Mesothelial cell of epicardium (in vitro differentiated cells): ENCODE results near the gene USP44. TPM values are rescaled to one million over a fixed set of nuclear protein-coding genes. Genes with fewer than 3 reads are reported as not detected.
A peak's percentile ranks its signal among the peaks of the same experiment; 100 is the strongest.

Source experiments
- DNase-seq, 2 experiments: peaks; one replicate each; pipeline ENCODE4 v3.0.0; 2021; ENCODE audit warnings: low spot score in 2 of 2; ENCODE audit not compliant: unreplicated experiment in 2 of 2
- H3K27ac Mint-ChIP-seq: 2 replicates; pipeline ENCODE4 v1.8.0; 2021; ENCODE audit warnings: mixed read lengths
- H3K27me3 Mint-ChIP-seq: 2 replicates; pipeline ENCODE4 v1.8.0; 2021; ENCODE audit warnings: low read depth, mixed read lengths
- H3K36me3 Mint-ChIP-seq: 2 replicates; pipeline ENCODE4 v1.8.0; 2021; ENCODE audit warnings: mixed read lengths
- H3K4me1 Mint-ChIP-seq: 2 replicates; pipeline ENCODE4 v1.8.0; 2021; ENCODE audit warnings: mixed read lengths
- H3K4me3 Mint-ChIP-seq: 2 replicates; pipeline ENCODE4 v1.8.0; 2021; ENCODE audit warnings: mild to moderate bottlenecking, moderate library complexity, mixed read lengths
- H3K9me3 Mint-ChIP-seq: 2 replicates; pipeline ENCODE4 v1.8.0; 2021; ENCODE audit warnings: mixed read lengths
- CTCF ChIP-seq: fragments of 200-600 bp; sonication (generic); IDR thresholded peaks from one replicate; pipeline ENCODE4 v1.5.0; 2021; ENCODE audit warnings: antibody characterized with exemption; ENCODE audit not compliant: unreplicated experiment
- total RNA-seq: library from RNA; stranded (reverse); gene quantifications from 3 replicates; pipeline ENCODE4 v1.2.1, GENCODE V29; 2021

Gene USP44
- total RNA-seq, 1 donor from 2014 or later, result 0.25 TPM

GRCh38 chr12:95590775-95591174, 39.5 kb upstream of the USP44 start:
- peaks cover 2% of the 10 kb centered on the region for H3K27me3 Mint-ChIP-seq
- no peaks in the 10 kb centered on the region for H3K4me1 Mint-ChIP-seq
- H3K4me3 Mint-ChIP-seq, result no peak overlapping the region
- H3K9me3 Mint-ChIP-seq, result no peaks in the 10 kb centered on the region
- no peak for DNase-seq
- H3K36me3 Mint-ChIP-seq, result no peaks in the 10 kb centered on the region
- TF ChIP-seq CTCF, result no peak
- no peak overlapping the region for H3K27ac Mint-ChIP-seq

- no peak for DNase-seq
- Mint-ChIP-seq H3K27me3 (peaks cover 4% of the 10 kb centered on the region), H3K9me3 (no peaks in the 10 kb centered on the region), H3K36me3 (no peaks in the 10 kb centered on the region), H3K4me3 (no peak overlapping the region), H3K27ac (no peak overlapping the region), H3K4me1 (no peaks in the 10 kb centered on the region)
- no peak for TF ChIP-seq CTCF
Measured at GRCh38 chr12:95583933-95584332, 32.7 kb upstream of the USP44 start.

- no peaks in the 10 kb centered on the region for H3K9me3 Mint-ChIP-seq
- H3K36me3 Mint-ChIP-seq, result no peaks in the 10 kb centered on the region
- DNase-seq, result no peak
- peaks cover 3% of the 10 kb centered on the region for H3K27me3 Mint-ChIP-seq
- no peaks in the 10 kb centered on the region for H3K4me1 Mint-ChIP-seq
- TF ChIP-seq CTCF, result no peak
- no peak overlapping the region for H3K4me3 Mint-ChIP-seq
- H3K27ac Mint-ChIP-seq, result no peak overlapping the region
Measured at GRCh38 chr12:95582230-95583058, 31.2 kb upstream of the USP44 start.

GRCh38 chr12:95577820-95578219, 26.5 kb upstream of the USP44 start:
- Mint-ChIP-seq H3K27ac (no peak overlapping the region), H3K4me1 (no peaks in the 10 kb centered on the region), H3K36me3 (no peaks in the 10 kb centered on the region), H3K4me3 (no peak overlapping the region), H3K9me3 (no peaks in the 10 kb centered on the region), H3K27me3 (peaks cover 15% of the 10 kb centered on the region)
- TF ChIP-seq CTCF, result no peak
- no peak for DNase-seq

GRCh38 chr12:95574799-95575452, 23.6 kb upstream of the USP44 start:
- DNase-seq, result no peak
- Mint-ChIP-seq H3K4me1 (no peaks in the 10 kb centered on the region), H3K9me3 (no peaks in the 10 kb centered on the region), H3K27ac (no peak overlapping the region), H3K36me3 (no peaks in the 10 kb centered on the region), H3K27me3 (peaks cover 15% of the 10 kb centered on the region), H3K4me3 (no peak overlapping the region)
- TF ChIP-seq CTCF, result peak; percentile 65
